HG03439 (cell line): ENCODE measurements around the gene IL3RA.
"Not testable (repeated sequence)": the region's sequence is repeated elsewhere in the genome, so short reads cannot be mapped to it uniquely, and the experiment has no call there.

Experiments used
- ATAC-seq: cut with Tn5 transposase; IDR thresholded peaks from one replicate; pipeline ENCODE4 v1.9.1; 2021; ENCODE audit warnings: mild to moderate bottlenecking, moderate library complexity; ENCODE audit not compliant: unreplicated experiment

The IL3RA gene

GRCh38 chrX:1336331-1336943, at the start of gene IL3RA:
IL3RA (plus strand) TSS chrX:1336785; CDS start chrX:1341766, 4,981 bp downstream.
- ATAC-seq = no peak

- ATAC-seq = no peak
Observed at GRCh38 chrX:1289535-1289934, 47.0 kb upstream of the IL3RA start.

- no peak for ATAC-seq
Observed at GRCh38 chrX:1291110-1291740, 45.4 kb upstream of the IL3RA start.

- no peak for ATAC-seq
Observed at GRCh38 chrX:1292575-1293290, 43.9 kb upstream of the IL3RA start.

- no peak for ATAC-seq
Observed at GRCh38 chrX:1294301-1295067, 42.1 kb upstream of the IL3RA start.

- no peak for ATAC-seq
Observed at GRCh38 chrX:1295550-1295949, 41.0 kb upstream of the IL3RA start.

GRCh38 chrX:1297591-1297990, 39.0 kb upstream of the IL3RA start:
- ATAC-seq = not testable (repeated sequence)

- ATAC-seq = no peak
Observed at GRCh38 chrX:1300449-1300848, 36.1 kb upstream of the IL3RA start.

GRCh38 chrX:1305411-1305810, 31.2 kb upstream of the IL3RA start:
- ATAC-seq = no peak

GRCh38 chrX:1306909-1307625, 29.5 kb upstream of the IL3RA start:
- no peak for ATAC-seq

GRCh38 chrX:1307626-1308340, 28.8 kb upstream of the IL3RA start:
- ATAC-seq = no peak

GRCh38 chrX:1308476-1308875, 28.1 kb upstream of the IL3RA start:
- no peak for ATAC-seq

GRCh38 chrX:1308917-1309316, 27.7 kb upstream of the IL3RA start:
- not testable (repeated sequence) for ATAC-seq

- ATAC-seq = no peak
Observed at GRCh38 chrX:1313788-1314187, 22.8 kb upstream of the IL3RA start.

GRCh38 chrX:1316527-1316926, 20.1 kb upstream of the IL3RA start:
- ATAC-seq = no peak

- no peak for ATAC-seq
Observed at GRCh38 chrX:1321674-1322073, 14.9 kb upstream of the IL3RA start.

- ATAC-seq = no peak
Observed at GRCh38 chrX:1322393-1322792, 14.2 kb upstream of the IL3RA start.

- ATAC-seq = peak; percentile 52
Observed at GRCh38 chrX:1323315-1323714, 13.3 kb upstream of the IL3RA start.

- ATAC-seq = no peak
Observed at GRCh38 chrX:1325515-1326116, 11.0 kb upstream of the IL3RA start.
